Erythroblast (primary cell): Measurements from ENCODE around the gene PIMREG.

Experiments used
- GATA1 ChIP-seq: IDR thresholded peaks from 2 replicates; pipeline ENCODE4 v1.6.1; 2011; ENCODE audit warnings: low read depth, mild to moderate bottlenecking, control low read depth, low read length, moderate library complexity
- POLR2A ChIP-seq: IDR thresholded peaks from 2 replicates; pipeline ENCODE4 v1.6.1; 2011; ENCODE audit warnings: mild to moderate bottlenecking, low read length

DNA sequence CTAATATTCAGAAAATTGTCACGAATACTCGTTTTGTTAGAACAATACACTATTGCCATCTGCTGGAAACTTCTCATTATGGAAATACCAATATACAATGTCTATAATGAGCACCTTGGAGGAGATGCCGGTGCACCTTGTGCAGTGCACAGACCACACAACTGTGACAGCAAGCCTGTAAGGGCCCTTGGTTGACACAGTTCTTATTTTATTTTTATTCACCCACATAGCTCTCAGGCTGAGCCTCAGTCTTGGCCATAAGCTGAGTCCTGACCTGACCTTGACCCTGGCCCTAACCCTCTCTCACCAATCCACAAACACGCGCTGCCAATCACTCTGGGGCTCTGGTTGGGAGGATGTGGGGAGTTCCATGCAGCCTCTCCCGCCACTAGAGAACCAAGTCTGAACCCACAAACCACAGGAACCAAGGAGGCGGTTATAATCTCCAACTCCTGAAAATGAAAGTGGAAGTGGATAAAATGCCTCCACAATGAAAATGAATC lies 16.9 kb upstream of the PIMREG start:
- TF ChIP-seq POLR2A, result no peak
- no peak for TF ChIP-seq GATA1
